A549 (cell line): ENCODE data around the gene ANKRD18B. TPM values are rescaled to one million over a fixed set of nuclear protein-coding genes. Genes with fewer than 3 reads are reported as not detected.
"Not testable (repeated sequence)": the region's sequence is repeated elsewhere in the genome, so short reads cannot be mapped to it uniquely, and the experiment has no call there.

ENCODE experiments used
- ATAC-seq, 2 experiments: fragments of 200-7000 bp in 1 of 2; fragments of >200 bp in 1 of 2; cut with Nextera tagmentation in 1 of 2; cut with Tn5 transposase in 1 of 2; 3 replicates each; pipeline versions ENCODE4 v1.8.0 to v1.9.1; 2018 to 2020; ENCODE audit warnings: mild to moderate bottlenecking in 1 of 2, moderate library complexity in 1 of 2
- CTCF ChIA-PET: fragments of 300-600 bp; sonication (Branson Sonifier 250); formaldehyde crosslinking; extraction: SDS; loops from one replicate; lab custom pipeline; 2021; ENCODE audit warnings: antibody characterized with exemption, inconsistent platforms; lab: Yijun Ruan, JAX
- POLR2A ChIA-PET: fragments of 350-600 bp; formaldehyde crosslinking; extraction: SDS; loops from one replicate; lab custom pipeline; 2021; ENCODE audit warnings: antibody characterized with exemption, inconsistent platforms; lab: Yijun Ruan, JAX
- DNase-seq, 2 experiments: peaks; one replicate each; pipeline versions ENCODE4 v3.0.0 to v3.0.0-alpha.2; 2011 to 2016; ENCODE audit warnings: low read depth in 1 of 2, low spot score in 1 of 2
- FAIRE-seq: peaks from 2 replicates; lab custom pipeline; 2011; peaks lifted over from hg19 to GRCh38; lab: Jason Lieb, UNC
- H3K27ac ChIP-seq, 2 experiments: fragments of >200 bp; sonication (Bioruptor Twin); formaldehyde crosslinking; 3 replicates each; pipeline ENCODE4 v1.5.1; 2016 to 2017
- H3K4me1 ChIP-seq: fragments of >200 bp; sonication (Bioruptor Twin); formaldehyde crosslinking; 3 replicates; pipeline ENCODE4 v1.6.1; 2016
- H3K4me2 ChIP-seq: fragments of >200 bp; sonication (Bioruptor Twin); formaldehyde crosslinking; 3 replicates; pipeline ENCODE4 v1.6.1; 2016
- H3K4me3 ChIP-seq: fragments of >200 bp; sonication (Bioruptor Twin); formaldehyde crosslinking; 3 replicates; pipeline ENCODE4 v1.5.1; 2016
- H3K9me3 ChIP-seq: fragments of >200 bp; sonication (Bioruptor Twin); formaldehyde crosslinking; 3 replicates; pipeline ENCODE4 v1.6.1; 2016
- BHLHE40 ChIP-seq: IDR thresholded peaks from 2 replicates; pipeline ENCODE4 v1.6.1; 2012; ENCODE audit warnings: low read depth, low read length, inconsistent platforms
- CHD2 ChIP-seq: fragments of 150-350 bp; IDR thresholded peaks from 2 replicates; pipeline ENCODE4 v1.6.1; 2014; ENCODE audit warnings: low read length; ENCODE audit not compliant: partially characterized antibody
- E2F6 ChIP-seq: IDR thresholded peaks from 2 replicates; pipeline ENCODE4 v1.6.1; 2012; ENCODE audit warnings: low read depth, borderline replicate concordance
- EHF ChIP-seq: fragments of 250-450 bp; sonication (Bioruptor Pico); IDR thresholded peaks from 2 replicates; pipeline ENCODE4 v1.5.0; 2020; ENCODE audit warnings: mild to moderate bottlenecking
- EHMT2 ChIP-seq: fragments of 200-600 bp; sonication (generic); IDR thresholded peaks from 2 replicates; pipeline ENCODE4 v1.6.1; 2016; ENCODE audit warnings: antibody characterized with exemption, low read depth, mild to moderate bottlenecking, moderate library complexity
- GATA3 ChIP-seq: IDR thresholded peaks from 2 replicates; pipeline ENCODE4 v1.6.1; 2012; ENCODE audit warnings: borderline replicate concordance
- JUN ChIP-seq, 2 experiments: fragments of >200 bp; sonication (Bioruptor Twin); formaldehyde crosslinking; IDR thresholded peaks; 2 replicates in 1 of 2; 3 replicates in 1 of 2; pipeline ENCODE4 v1.6.1; 2016 to 2017
- MAFK ChIP-seq: fragments of 450-650 bp; IDR thresholded peaks from 2 replicates; pipeline ENCODE4 v1.6.1; 2014; ENCODE audit not compliant: partially characterized antibody
- MAX ChIP-seq: IDR thresholded peaks from 2 replicates; pipeline ENCODE4 v1.6.1; 2012
- MAZ ChIP-seq: fragments of 150-350 bp; IDR thresholded peaks from 2 replicates; pipeline ENCODE4 v1.6.1; 2014; ENCODE audit warnings: antibody characterized with exemption, low read depth, low read length, borderline replicate concordance
- NFE2L2 ChIP-seq: fragments of 150-350 bp; conservative IDR thresholded peaks from 2 replicates; pipeline ENCODE4 v1.6.1; 2014; ENCODE audit warnings: low read length
- PHF8 ChIP-seq: fragments of 200-600 bp; sonication (generic); IDR thresholded peaks from 2 replicates; pipeline ENCODE4 v1.6.1; 2016; ENCODE audit warnings: low read depth, mild to moderate bottlenecking, antibody characterized with exemption, moderate library complexity, borderline replicate concordance
- POLR2A ChIP-seq: IDR thresholded peaks from 2 replicates; pipeline ENCODE4 v1.6.1; 2012; ENCODE audit warnings: mild to moderate bottlenecking, low read length
- RAD21 ChIP-seq, 2 experiments: fragments of >200 bp in 1 of 2; sonication (Bioruptor Twin) in 1 of 2; formaldehyde crosslinking in 1 of 2; IDR thresholded peaks in 1 of 2; conservative IDR thresholded peaks in 1 of 2; 2 replicates in 1 of 2; 3 replicates in 1 of 2; pipeline ENCODE4 v1.6.1; 2012 to 2018; ENCODE audit warnings: inconsistent platforms in 1 of 2
- RNF2 ChIP-seq: fragments of 200-600 bp; sonication (generic); IDR thresholded peaks from 2 replicates; pipeline ENCODE4 v1.6.1; 2016; ENCODE audit warnings: low read depth, mild to moderate bottlenecking, antibody characterized with exemption, moderate library complexity, borderline replicate concordance
- SMC3 ChIP-seq: fragments of >200 bp; sonication (Bioruptor Twin); formaldehyde crosslinking; IDR thresholded peaks from 3 replicates; pipeline ENCODE4 v1.6.1; 2018; ENCODE audit warnings: inconsistent platforms
- ZFP36 ChIP-seq: fragments of 450-650 bp; IDR thresholded peaks from 2 replicates; pipeline ENCODE4 v1.6.1; 2014; ENCODE audit warnings: borderline replicate concordance; ENCODE audit not compliant: partially characterized antibody
- WGBS: methylation state at CpG from one replicate; pipeline ENCODE4 v1.1.6; 2017; ENCODE audit errors: missing lambda C conversion rate; 5-methylcytosine and 5-hydroxymethylcytosine counted together
- polyA minus RNA-seq: library from RNA; depleted of rRNA, polyadenylated mRNA; stranded (reverse); fragments of >200 nt; gene quantifications from 2 replicates; pipeline ENCODE4 v1.2.3, GENCODE V29; 2011; rRNA and poly(A)+ RNA removed
- polyA plus RNA-seq, 4 experiments: library from polyadenylated mRNA; depleted of rRNA in 3 of 4; stranded (reverse); fragments of >200 nt; fragmentation: RNase III in 1 of 4; extraction: RNeasy Plus Mini Kit Qiagen cat#74134 plus additional on column Dnase treatment in 1 of 4; gene quantifications; 2 replicates in 3 of 4; 3 replicates in 1 of 4; pipeline ENCODE4 v1.2.3, GENCODE V29; 2011 to 2017

The ANKRD18B gene
- polyA plus RNA-seq (2011; rRNA removed), result 11.3 and 12.6 TPM in 2 replicates
- polyA plus RNA-seq (2012; cell fraction: cytosol; rRNA removed), result 2.4 and 2.6 TPM in 2 replicates
- polyA plus RNA-seq (2012; cell fraction: nucleus; rRNA removed), result 1.5 and 2.4 TPM in 2 replicates
- polyA plus RNA-seq (2017; fragmentation: RNase III; extraction: RNeasy Plus Mini Kit Qiagen cat#74134 plus additional on column Dnase treatment), result 4.2 to 5.6 TPM (median 4.6 TPM) in 3 replicates
- 8.6 and 11.4 TPM in 2 replicates for polyA minus RNA-seq

- ChIA-PET CTCF (interaction anchor here (0.9 to 2.3 kb wide), 15 partner anchors 12 to 240 kb away, joined by 3 to 15 read pairs (median 4); partner anchors contain the start of gene NOL6), POLR2A (interaction anchor here (0.7 to 2.3 kb wide), 6 partner anchors 11 to 76 kb away, joined by 3 to 11 read pairs (median 6); partner anchors contain the start of genes AQP3 and NOL6)
- Histone ChIP-seq H3K4me1 (peaks cover 24% of the 10 kb centered on the region; the same call in 2 of the 3 replicates), H3K4me2 (peak within 1 kb of the TSS; percentile 86), H3K4me3 (peak within 1 kb of the TSS; percentile 68), H3K27ac (peak within 1 kb of the TSS; percentile 98 to 99)
- not testable (repeated sequence) for H3K9me3 ChIP-seq, FAIRE-seq
- TF ChIP-seq E2F6 (peak; percentile 65), PHF8 (peak; percentile 30), ZFP36 (peak; percentile 89), GATA3 (0 out of 2 replicates have a peak, but pooled peaks have one; percentile 36), JUN (IDR thresholded peaks at IDR 0.05) (peak in 1 of 2 experiments; percentile 69; a peak in 1 of 5 replicates), RAD21 (conservative IDR thresholded peaks at IDR 0.05 in 1 of 2, IDR thresholded peaks at IDR 0.05 in 1 of 2) (peak in 1 of 2 experiments; percentile 8; a peak in 2 of 5 replicates), MAX (peak; percentile 86), SMC3 (peak; percentile 24; the same call in 1 of the 3 replicates), POLR2A (peak; percentile 67)
- peak; percentile 98 to 99 for ATAC-seq
- WGBS, result 1% methylated on average over 18 of the region's 73 CpGs
- DNase-seq, result peak; percentile 55 to 79
Measured at GRCh38 chr9:33523397-33524305, at the start of gene ANKRD18B. ANKRD18B (plus strand) TSS chr9:33524251; CDS start chr9:33524490, 239 bp downstream.

- 77% methylated on average over 1 of the region's 1 CpG for WGBS
- peak overlapping the region; percentile 75; the same call in 2 of the 3 replicates for H3K4me2 ChIP-seq
- ChIA-PET POLR2A (no interaction called here), CTCF (interaction anchor here (0.9 to 40.3 kb wide), 5 partner anchors 26 to 246 kb away, joined by 3 to 834 read pairs (median 31); partner anchors contain the start of genes AQP3 and AQP7)
- FAIRE-seq, result no peak
- peaks cover 14% of the 10 kb centered on the region for H3K4me1 ChIP-seq
- ATAC-seq, result no peak
- no peak for TF ChIP-seq CHD2
- no peak for TF ChIP-seq NFE2L2
- no peak overlapping the region for H3K4me3 ChIP-seq
- H3K27ac ChIP-seq, result no peak overlapping the region
- DNase-seq, result no peak
- H3K9me3 ChIP-seq, result no peaks in the 10 kb centered on the region
Measured at GRCh38 chr9:33475357-33475756, 48.7 kb upstream of the ANKRD18B start.

- DNase-seq (no peak), ATAC-seq (no peak), FAIRE-seq (no peak)
- Histone ChIP-seq H3K4me1 (peaks cover 13% of the 10 kb centered on the region), H3K27ac (no peak overlapping the region), H3K4me3 (no peak overlapping the region), H3K4me2 (no peak overlapping the region), H3K9me3 (no peaks in the 10 kb centered on the region)
- ChIA-PET POLR2A (no interaction called here), CTCF (interaction anchor here (0.7 to 40.3 kb wide), 5 partner anchors 27 to 148 kb away, joined by 3 to 834 read pairs (median 31); partner anchors contain the start of genes AQP3 and AQP7)
- 94% methylated on average over 10 of the region's 10 CpGs for WGBS
- no peak for TF ChIP-seq RAD21 (conservative IDR thresholded peaks at IDR 0.05 in 1 of 2, IDR thresholded peaks at IDR 0.05 in 1 of 2)
- no peak for TF ChIP-seq EHF (CRISPR knock-in tag)
- TF ChIP-seq RNF2, result no peak
Measured at GRCh38 chr9:33476503-33476902, 47.5 kb upstream of the ANKRD18B start.

- FAIRE-seq, result no peak
- CTCF ChIA-PET, result interaction anchor here (1.5 to 40.3 kb wide), 5 partner anchors 8 to 106 kb away, joined by 3 to 834 read pairs (median 4); partner anchors contain the start of gene AQP3
Measured at GRCh38 chr9:33480106-33480505, 43.9 kb upstream of the ANKRD18B start.

More at GRCh38 chr9:33480106-33480505, 43.9 kb upstream of the ANKRD18B start:
- TF ChIP-seq EHMT2 (no peak), BHLHE40 (no peak), CHD2 (no peak), MAFK (no peak), E2F6 (no peak), MAZ (no peak)
- Histone ChIP-seq H3K4me2 (no peak overlapping the region), H3K4me1 (no peaks in the 10 kb centered on the region), H3K4me3 (no peak overlapping the region), H3K27ac (no peak overlapping the region), H3K9me3 (no peaks in the 10 kb centered on the region)
- no peak for DNase-seq
- POLR2A ChIA-PET, result no interaction called here
- 65% methylated on average over 2 of the region's 2 CpGs for WGBS
- ATAC-seq, result no peak
